Fibroblast of lung (primary cell): ENCODE data around the gene ZNF692. TPM values are rescaled to one million over a fixed set of nuclear protein-coding genes. Genes with fewer than 3 reads are reported as not detected.

ENCODE experiments used
- DNase-seq, 2 donors: peaks; one replicate each; pipeline versions ENCODE4 v3.0.0 to v3.0.0-alpha.2; 2010; ENCODE audit warnings: low read depth in 2 of 2
- H2AFZ ChIP-seq: 2 replicates; pipeline ENCODE4 v1.5.1; 2012; ENCODE audit warnings: low read length, control low read depth, inconsistent platforms
- H3K27ac ChIP-seq: 2 replicates; pipeline ENCODE4 v1.5.1; 2011; ENCODE audit warnings: low read length, control low read depth; ENCODE audit not compliant: insufficient read depth
- H3K27me3 ChIP-seq: 2 replicates; pipeline ENCODE4 v1.5.1; 2011; ENCODE audit warnings: mild to moderate bottlenecking, low read length; ENCODE audit not compliant: control insufficient read depth, insufficient read depth
- H3K36me3 ChIP-seq: 2 replicates; pipeline ENCODE4 v1.5.1; 2011; ENCODE audit warnings: low read length; ENCODE audit not compliant: control insufficient read depth, insufficient read depth
- H3K4me1 ChIP-seq: 2 replicates; pipeline ENCODE4 v1.5.1; 2011; ENCODE audit warnings: low read length; ENCODE audit not compliant: control insufficient read depth, insufficient read depth; ENCODE audit errors: extremely low read depth
- H3K4me2 ChIP-seq: 2 replicates; pipeline ENCODE4 v1.5.1; 2011; ENCODE audit warnings: low read length, control low read depth; ENCODE audit not compliant: insufficient read depth; ENCODE audit errors: extremely low read depth
- H3K4me3 ChIP-seq, 4 experiments: fragments of 200-600 bp in 1 of 4; sonication (generic) in 1 of 4; replicated peaks in 1 of 4; 2 replicates each; pipeline ENCODE4 v1.5.1; 2011 to 2016; ENCODE audit warnings: low read length in 4 of 4, low read depth in 3 of 4, mild to moderate bottlenecking in 3 of 4, control low read depth in 2 of 4, inconsistent platforms in 1 of 4, mixed read lengths in 1 of 4; ENCODE audit not compliant: insufficient read depth in 1 of 4; ENCODE audit errors: control extremely low read depth in 1 of 4
- H3K79me2 ChIP-seq: 2 replicates; pipeline ENCODE4 v1.5.1; 2012; ENCODE audit warnings: mild to moderate bottlenecking, low read length, inconsistent platforms; ENCODE audit not compliant: control insufficient read depth, insufficient read depth
- H3K9ac ChIP-seq: 2 replicates; pipeline ENCODE4 v1.5.1; 2011; ENCODE audit warnings: mild to moderate bottlenecking, low read length, control low read depth; ENCODE audit not compliant: insufficient read depth
- H3K9me3 ChIP-seq: 2 replicates; pipeline ENCODE4 v1.5.1; 2012; ENCODE audit warnings: low read depth, low read length; ENCODE audit not compliant: control insufficient read depth, insufficient read depth
- H4K20me1 ChIP-seq: 2 replicates; pipeline ENCODE4 v1.5.1; 2011; ENCODE audit warnings: low read length; ENCODE audit not compliant: control insufficient read depth, insufficient read depth; ENCODE audit errors: extremely low read depth
- EZH2 ChIP-seq: IDR thresholded peaks from 2 replicates; pipeline ENCODE4 v1.5.1; 2012; ENCODE audit warnings: low read length, control low read depth, mild to moderate bottlenecking; ENCODE audit errors: missing control alignments
- polyA plus RNA-seq, 2 donors: library from polyadenylated mRNA; depleted of rRNA in 1 of 2; stranded (reverse) in 1 of 2; unstranded in 1 of 2; fragments of >200 nt; gene quantifications; 2 replicates each; pipeline ENCODE4 v1.2.1, GENCODE V29; 2011 to 2012; ENCODE audit warnings: missing spikeins in 1 of 2
- total RNA-seq: library from RNA; depleted of rRNA; stranded (reverse); fragments of >200 nt; gene quantifications from 2 replicates; pipeline ENCODE4 v1.2.1, GENCODE V29; 2014
- TF ChIP-seq, protein P1 (sequence below), 2 donors: IDR thresholded peaks in 1 of 2; conservative IDR thresholded peaks in 1 of 2; 1 replicate in 1 of 2; 2 replicates in 1 of 2; pipeline ENCODE4 v1.5.1; 2011 to 2012; ENCODE audit warnings: low read length in 2 of 2, control low read depth in 1 of 2, inconsistent platforms in 1 of 2, low read depth in 1 of 2, mild to moderate bottlenecking in 1 of 2

ZNF692 gene
- total and polyA plus RNA-seq, 2 donors (not counting 1 experiment from before 2014, with no cell fraction given) = 7.6 to 16.2 TPM

DNA sequence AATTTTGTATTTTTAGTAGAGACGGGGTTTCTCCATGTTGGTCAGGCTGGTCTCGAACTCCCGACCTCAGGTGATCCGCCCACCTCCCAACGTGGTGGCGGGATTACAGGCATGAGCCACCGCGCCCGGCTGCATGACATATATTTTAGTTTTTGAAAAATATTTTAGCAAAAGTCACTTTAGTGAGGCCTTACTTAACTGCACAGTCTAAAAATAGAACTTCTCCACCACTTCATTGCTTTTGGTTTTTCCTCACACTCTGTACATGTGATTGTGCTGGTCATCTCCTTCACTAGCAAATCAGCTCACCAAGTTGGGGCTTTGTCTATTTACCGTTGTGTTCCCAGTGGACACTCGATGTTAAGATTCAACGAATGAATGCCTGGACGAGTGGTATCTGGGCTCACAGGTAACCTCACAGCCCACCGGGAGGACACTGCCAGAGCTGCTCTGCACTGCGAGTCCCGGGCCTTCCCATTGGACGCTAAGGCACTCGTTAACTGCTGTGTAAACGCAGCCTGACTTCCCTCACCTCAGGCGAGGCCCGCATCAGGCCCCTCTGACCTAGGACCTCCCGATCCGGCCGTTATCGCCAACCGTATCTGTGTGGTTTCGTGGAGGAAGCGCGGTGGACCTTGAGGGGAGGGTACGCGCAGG lies 14.0 kb upstream of the ZNF692 start:
- H3K27ac ChIP-seq = peak overlapping the region; percentile 86
- H3K79me2 ChIP-seq = no peaks in the 10 kb centered on the region
- TF ChIP-seq, protein P1, sequence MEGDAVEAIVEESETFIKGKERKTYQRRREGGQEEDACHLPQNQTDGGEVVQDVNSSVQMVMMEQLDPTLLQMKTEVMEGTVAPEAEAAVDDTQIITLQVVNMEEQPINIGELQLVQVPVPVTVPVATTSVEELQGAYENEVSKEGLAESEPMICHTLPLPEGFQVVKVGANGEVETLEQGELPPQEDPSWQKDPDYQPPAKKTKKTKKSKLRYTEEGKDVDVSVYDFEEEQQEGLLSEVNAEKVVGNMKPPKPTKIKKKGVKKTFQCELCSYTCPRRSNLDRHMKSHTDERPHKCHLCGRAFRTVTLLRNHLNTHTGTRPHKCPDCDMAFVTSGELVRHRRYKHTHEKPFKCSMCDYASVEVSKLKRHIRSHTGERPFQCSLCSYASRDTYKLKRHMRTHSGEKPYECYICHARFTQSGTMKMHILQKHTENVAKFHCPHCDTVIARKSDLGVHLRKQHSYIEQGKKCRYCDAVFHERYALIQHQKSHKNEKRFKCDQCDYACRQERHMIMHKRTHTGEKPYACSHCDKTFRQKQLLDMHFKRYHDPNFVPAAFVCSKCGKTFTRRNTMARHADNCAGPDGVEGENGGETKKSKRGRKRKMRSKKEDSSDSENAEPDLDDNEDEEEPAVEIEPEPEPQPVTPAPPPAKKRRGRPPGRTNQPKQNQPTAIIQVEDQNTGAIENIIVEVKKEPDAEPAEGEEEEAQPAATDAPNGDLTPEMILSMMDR (conservative IDR thresholded peaks at IDR 0.05 in 1 of 2, IDR thresholded peaks at IDR 0.05 in 1 of 2; ENCODE audit: low read depth in 1 of 2, low read length in 2 of 2) = no peak
- TF ChIP-seq EZH2 = no peak
- no peaks in the 10 kb centered on the region for H3K36me3 ChIP-seq
- peak overlapping the region; percentile 42 for H2AFZ ChIP-seq
- peak overlapping the region; percentile 42 for H3K4me2 ChIP-seq
- no peaks in the 10 kb centered on the region for H3K9me3 ChIP-seq
- no peaks in the 10 kb centered on the region for H3K4me1 ChIP-seq
- no peaks in the 10 kb centered on the region for H4K20me1 ChIP-seq
- no peaks in the 10 kb centered on the region for H3K27me3 ChIP-seq
- peak; percentile 65 to 76 for DNase-seq
- peak overlapping the region; percentile 68 for H3K9ac ChIP-seq
- peak overlapping the region; percentile 45 to 86 (median 70) for H3K4me3 ChIP-seq

GRCh38 chr1:248871837-248872401 lies 13.0 kb upstream of the ZNF692 start:
- Histone ChIP-seq H4K20me1 (no peaks in the 10 kb centered on the region), H3K27ac (no peak overlapping the region), H3K9ac (no peak overlapping the region), H3K4me2 (no peak overlapping the region), H2AFZ (no peak overlapping the region), H3K27me3 (no peaks in the 10 kb centered on the region), H3K4me3 (peak overlapping the region in 2 of 4 experiments; percentile 48 to 86), H3K4me1 (no peaks in the 10 kb centered on the region), H3K9me3 (no peaks in the 10 kb centered on the region), H3K36me3 (no peaks in the 10 kb centered on the region), H3K79me2 (no peaks in the 10 kb centered on the region)
- no peak for DNase-seq
- TF ChIP-seq EZH2 = no peak
- TF ChIP-seq, protein P1 (conservative IDR thresholded peaks at IDR 0.05 in 1 of 2, IDR thresholded peaks at IDR 0.05 in 1 of 2; ENCODE audit: low read depth in 1 of 2, low read length in 2 of 2) = no peak

GRCh38 chr1:248862998-248863881 lies 4.4 kb upstream of the ZNF692 start:
- peaks cover 3% of the 10 kb centered on the region for H3K79me2 ChIP-seq
- TF ChIP-seq, protein P1 (conservative IDR thresholded peaks at IDR 0.05 in 1 of 2, IDR thresholded peaks at IDR 0.05 in 1 of 2; ENCODE audit: low read depth in 1 of 2, low read length in 2 of 2) = no peak
- no peak for TF ChIP-seq EZH2
- no peaks in the 10 kb centered on the region for H4K20me1 ChIP-seq
- H3K9me3 ChIP-seq = no peaks in the 10 kb centered on the region
- peak; percentile 58 to 73 for DNase-seq
- no peak overlapping the region for H3K9ac ChIP-seq
- no peaks in the 10 kb centered on the region for H3K27me3 ChIP-seq
- peak overlapping the region; percentile 58 for H2AFZ ChIP-seq
- H3K4me1 ChIP-seq = peaks cover 3% of the 10 kb centered on the region
- H3K4me3 ChIP-seq = peak overlapping the region; percentile 15 to 66 (median 48)
- H3K27ac ChIP-seq = no peak overlapping the region
- peak overlapping the region; percentile 73 for H3K4me2 ChIP-seq
- H3K36me3 ChIP-seq = no peaks in the 10 kb centered on the region
